HepG2 (cell line): ENCODE data around the gene VWC2L. TPM values are rescaled to one million over a fixed set of nuclear protein-coding genes. Genes with fewer than 3 reads are reported as not detected.

Source experiments
- AHDC1 ChIP-seq: sonication (generic); formaldehyde crosslinking; IDR thresholded peaks from 2 replicates; pipeline ENCODE4 v1.5.1; 2020; ENCODE audit warnings: mild to moderate bottlenecking, missing genetic modification reagents, borderline replicate concordance
- ARNT ChIP-seq: fragments of 450-650 bp; IDR thresholded peaks from 2 replicates; pipeline ENCODE4 v1.6.1; 2017
- DRAP1 ChIP-seq: IDR thresholded peaks from 2 replicates; pipeline ENCODE4 v1.6.1; 2016; ENCODE audit warnings: missing genetic modification reagents, missing compliant biosample characterization
- IRX3 ChIP-seq: sonication (generic); formaldehyde crosslinking; IDR thresholded peaks from 2 replicates; pipeline ENCODE4 v1.8.1; 2023; ENCODE audit warnings: mild to moderate bottlenecking, low read depth, missing genetic modification reagents, borderline replicate concordance
- MATR3 ChIP-seq: sonication (generic); formaldehyde crosslinking; IDR thresholded peaks from 2 replicates; pipeline ENCODE4 v1.4.0; 2020; ENCODE audit warnings: missing genetic modification reagents
- MTF1 ChIP-seq: sonication (generic); formaldehyde crosslinking; IDR thresholded peaks from 2 replicates; pipeline ENCODE4 v1.5.0; 2020; ENCODE audit warnings: missing genetic modification reagents
- NPAS2 ChIP-seq: sonication (generic); formaldehyde crosslinking; IDR thresholded peaks from 2 replicates; pipeline ENCODE4 v1.8.0; 2022; ENCODE audit warnings: mild to moderate bottlenecking, missing genetic modification reagents, borderline replicate concordance
- PHF8 ChIP-seq: sonication (generic); formaldehyde crosslinking; IDR thresholded peaks from 2 replicates; pipeline ENCODE4 v1.5.0; 2020; ENCODE audit warnings: missing genetic modification reagents
- SMARCC2 ChIP-seq: fragments of 450-650 bp; IDR thresholded peaks from 2 replicates; pipeline ENCODE4 v1.6.1; 2017; ENCODE audit warnings: antibody characterized with exemption, mild to moderate bottlenecking
- SNAPC4 ChIP-seq: sonication (generic); formaldehyde crosslinking; IDR thresholded peaks from 2 replicates; pipeline ENCODE4 v1.4.0; 2020; ENCODE audit warnings: mild to moderate bottlenecking, missing genetic modification reagents
- TBP ChIP-seq: sonication (generic); formaldehyde crosslinking; IDR thresholded peaks from 2 replicates; pipeline ENCODE4 v1.5.0; 2020; ENCODE audit warnings: missing genetic modification reagents
- XBP1 ChIP-seq: sonication (generic); formaldehyde crosslinking; IDR thresholded peaks from 2 replicates; pipeline ENCODE4 v1.5.0; 2020; ENCODE audit warnings: missing genetic modification reagents
- ZBTB1 ChIP-seq: sonication (generic); formaldehyde crosslinking; IDR thresholded peaks from 2 replicates; pipeline ENCODE4 v1.4.0; 2020; ENCODE audit warnings: missing genetic modification reagents, borderline replicate concordance
- ZBTB4 ChIP-seq: sonication (generic); formaldehyde crosslinking; IDR thresholded peaks from 2 replicates; pipeline ENCODE4 v1.4.0; 2020; ENCODE audit warnings: missing genetic modification reagents, mild to moderate bottlenecking, borderline replicate concordance
- ZFP36 ChIP-seq: fragments of 150-350 bp; IDR thresholded peaks from 2 replicates; pipeline ENCODE4 v1.6.1; 2018; ENCODE audit warnings: borderline replicate concordance, low read length, low read depth; ENCODE audit not compliant: partially characterized antibody
- ZFY ChIP-seq: sonication (generic); formaldehyde crosslinking; IDR thresholded peaks from 2 replicates; pipeline ENCODE4 v1.4.0; 2020; ENCODE audit warnings: missing genetic modification reagents
- polyA plus RNA-seq, 8 experiments: library from polyadenylated mRNA; depleted of rRNA in 3 of 8; stranded (reverse) in 7 of 8; unstranded in 1 of 8; fragments of >200 nt; fragmentation: Illumina TruSeq in 4 of 8; extraction: Trizol in 4 of 8; gene quantifications; 2 replicates each; pipeline versions ENCODE4 v1.2.1 to v1.2.3, GENCODE V29; 2011 to 2016; ENCODE audit warnings: low read depth in 4 of 8, missing spikeins in 1 of 8, mixed read lengths in 1 of 8; ENCODE audit not compliant: insufficient read depth in 1 of 8
- total RNA-seq, 5 experiments: library from RNA; depleted of rRNA; stranded (reverse); fragments of >200 nt; fragmentation: Illumina TruSeq; extraction: Trizol; gene quantifications; 2 replicates each; pipeline ENCODE4 v1.2.3, GENCODE V29; 2016; ENCODE audit warnings: low read depth in 1 of 5

Gene VWC2L
- total and polyA plus RNA-seq, 2 of the 13 experiments (the other 11 are each of a cell fraction or from before 2014, with no cell fraction given): not detected

GRCh38 chr2:214410918-214411554 is at the start of gene VWC2L (continued):
- TF ChIP-seq AHDC1 (CRISPR knock-in tag) (no peak), IRX3 (CRISPR knock-in tag) (peak; percentile 94), TBP (no peak), ZBTB1 (CRISPR knock-in tag) (peak; percentile 73; the same call in 1 of the 2 replicates), ZBTB4 (CRISPR knock-in tag) (no peak), MTF1 (CRISPR knock-in tag) (peak; percentile 86), ZFY (CRISPR knock-in tag) (peak; percentile 54), DRAP1 (CRISPR knock-in tag) (peak; percentile 58), SNAPC4 (CRISPR knock-in tag) (no peak), XBP1 (peak; percentile 92), ARNT (no peak), PHF8 (CRISPR knock-in tag) (no peak), ZFP36 (no peak), SMARCC2 (no peak), NPAS2 (CRISPR knock-in tag) (no peak), MATR3 (CRISPR knock-in tag) (no peak)
